Keratinocyte (primary cell): ENCODE results near the gene CCND2. TPM values are rescaled to one million over a fixed set of nuclear protein-coding genes. Genes with fewer than 3 reads are reported as not detected.
A peak's percentile ranks its signal among the peaks of the same experiment; 100 is the strongest.

Experiments
- DNase-seq: peaks from one replicate; pipeline ENCODE4 v3.0.0-alpha.2; 2011; ENCODE audit warnings: low read depth, missing footprints, low spot score
- FAIRE-seq: peaks from 2 replicates; lab custom pipeline; 2011; peaks lifted over from hg19 to GRCh38; lab: Jason Lieb, UNC
- H2AFZ ChIP-seq: 2 replicates; pipeline ENCODE4 v1.6.0; 2012; ENCODE audit warnings: low read length, control low read depth, inconsistent platforms; ENCODE audit not compliant: control insufficient read depth
- H3K27ac ChIP-seq: 2 replicates; pipeline ENCODE4 v1.5.1; 2011; ENCODE audit warnings: low read length; ENCODE audit not compliant: control insufficient read depth, insufficient read depth
- H3K27me3 ChIP-seq: 3 replicates; pipeline ENCODE4 v1.6.0; 2011; ENCODE audit warnings: low read length; ENCODE audit not compliant: control insufficient read depth, insufficient read depth; ENCODE audit errors: extremely low read depth
- H3K36me3 ChIP-seq, 2 experiments: 2 replicates in 1 of 2; 3 replicates in 1 of 2; pipeline ENCODE4 v1.5.1; 2011; ENCODE audit warnings: low read length in 2 of 2, mild to moderate bottlenecking in 1 of 2; ENCODE audit not compliant: control insufficient read depth in 2 of 2, insufficient read depth in 2 of 2; ENCODE audit errors: extremely low read depth in 1 of 2
- H3K4me1 ChIP-seq: 3 replicates; pipeline ENCODE4 v1.5.1; 2011; ENCODE audit warnings: low read length; ENCODE audit not compliant: control insufficient read depth, insufficient read depth; ENCODE audit errors: extremely low read depth
- H3K4me2 ChIP-seq: 3 replicates; pipeline ENCODE4 v1.6.0; 2011; ENCODE audit warnings: low read depth, low read length; ENCODE audit not compliant: control insufficient read depth, insufficient read depth; ENCODE audit errors: extremely low read depth
- H3K4me3 ChIP-seq, 3 experiments: fragments of 200-600 bp in 1 of 3; sonication (generic) in 1 of 3; 2 replicates in 2 of 3; 3 replicates in 1 of 3; pipeline ENCODE4 v1.5.1; 2011 to 2016; ENCODE audit warnings: low read length in 3 of 3, mild to moderate bottlenecking in 3 of 3, control low read depth in 2 of 3, inconsistent platforms in 1 of 3, low read depth in 1 of 3, mixed read lengths in 1 of 3, mixed run types in 1 of 3, moderate library complexity in 1 of 3; ENCODE audit not compliant: control insufficient read depth in 2 of 3, insufficient read depth in 2 of 3; ENCODE audit errors: extremely low read depth in 1 of 3
- H3K79me2 ChIP-seq: 2 replicates; pipeline ENCODE4 v1.6.0; 2012; ENCODE audit warnings: low read length; ENCODE audit not compliant: control insufficient read depth, insufficient read depth
- H3K9ac ChIP-seq: 3 replicates; pipeline ENCODE4 v1.6.0; 2011; ENCODE audit warnings: low read length; ENCODE audit not compliant: control insufficient read depth, insufficient read depth; ENCODE audit errors: extremely low read depth
- H3K9me1 ChIP-seq: 3 replicates; pipeline ENCODE4 v1.6.0; 2011; ENCODE audit warnings: low read length; ENCODE audit not compliant: control insufficient read depth, insufficient read depth; ENCODE audit errors: extremely low read depth
- H3K9me3 ChIP-seq: 2 replicates; pipeline ENCODE4 v1.5.1; 2012; ENCODE audit warnings: low read depth, low read length; ENCODE audit not compliant: control insufficient read depth
- H4K20me1 ChIP-seq: 3 replicates; pipeline ENCODE4 v1.6.0; 2011; ENCODE audit warnings: low read length; ENCODE audit not compliant: control insufficient read depth, insufficient read depth; ENCODE audit errors: extremely low read depth
- CTCF ChIP-seq, 3 experiments: IDR thresholded peaks in 1 of 3; conservative IDR thresholded peaks in 1 of 3; optimal IDR thresholded peaks in 1 of 3; 2 replicates in 2 of 3; 3 replicates in 1 of 3; pipeline versions ENCODE3 to v1.5.1; 2011; ENCODE audit warnings: low read length in 3 of 3, mild to moderate bottlenecking in 3 of 3, moderate library complexity in 2 of 3, control low read depth in 1 of 3, inconsistent platforms in 1 of 3; ENCODE audit not compliant: insufficient read depth in 2 of 3; ENCODE audit errors: extremely low read depth in 1 of 3
- EZH2 ChIP-seq: IDR thresholded peaks from one replicate; pipeline ENCODE4 v1.6.1; 2012; ENCODE audit warnings: inconsistent platforms, mild to moderate bottlenecking, low read length, moderate library complexity
- dilution Hi-C: fragments of 300-500 bp; cut with MboI; formaldehyde crosslinking; loops from one replicate; pipeline ENCODE4 v1.7.0; 2020; ENCODE audit warnings: low sequenced_read_pairs; ENCODE audit not compliant: extremely low pct_ligation_motif_present
- polyA plus RNA-seq, 5 experiments: library from polyadenylated mRNA; depleted of rRNA in 3 of 5; stranded (reverse) in 3 of 5; stranded (forward) in 1 of 5; unstranded in 1 of 5; fragments of >200 nt; gene quantifications; 1 replicate in 1 of 5; 2 replicates in 3 of 5; 3 replicates in 1 of 5; pipeline versions ENCODE4 v1.2.1 to v1.2.3, GENCODE V29; 2011 to 2012; ENCODE audit warnings: missing spikeins in 2 of 5, low read depth in 1 of 5, low replicate concordance in 1 of 5

The CCND2 gene
- polyA plus RNA-seq, 1 donor (not counting 4 experiments of a cell fraction or from before 2014, with no cell fraction given): 324 TPM

DNA sequence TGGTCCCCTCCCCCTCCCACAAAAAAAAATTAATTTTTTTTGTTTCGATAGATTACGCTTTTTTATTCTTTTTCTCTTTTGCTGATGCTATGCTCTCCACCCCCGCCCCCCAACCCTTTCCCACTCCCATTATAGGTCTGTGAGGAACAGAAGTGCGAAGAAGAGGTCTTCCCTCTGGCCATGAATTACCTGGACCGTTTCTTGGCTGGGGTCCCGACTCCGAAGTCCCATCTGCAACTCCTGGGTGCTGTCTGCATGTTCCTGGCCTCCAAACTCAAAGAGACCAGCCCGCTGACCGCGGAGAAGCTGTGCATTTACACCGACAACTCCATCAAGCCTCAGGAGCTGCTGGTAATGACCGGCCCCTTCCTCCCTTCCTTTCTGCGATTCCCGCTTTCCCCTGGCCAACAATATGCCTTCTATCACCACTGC lies 2.3 kb downstream of the CCND2 start:
- Histone ChIP-seq H3K36me3 (peaks cover 35 to 51% of the 10 kb centered on the region in 2 experiments), H4K20me1 (peaks cover 43% of the 10 kb centered on the region), H2AFZ (no peak overlapping the region), H3K4me1 (peaks cover 42% of the 10 kb centered on the region), H3K79me2 (peaks cover 74% of the 10 kb centered on the region), H3K9me3 (no peaks in the 10 kb centered on the region), H3K27ac (peak overlapping the region; percentile 93), H3K4me3 (peak overlapping the region; percentile 75 to 95 (median 94)), H3K27me3 (no peaks in the 10 kb centered on the region), H3K4me2 (peak overlapping the region; percentile 88), H3K9me1 (no peaks in the 10 kb centered on the region), H3K9ac (peak overlapping the region; percentile 98)
- TF ChIP-seq CTCF (optimal IDR thresholded peaks at IDR 0.05 in 1 of 3, IDR thresholded peaks at IDR 0.05 in 1 of 3, conservative IDR thresholded peaks at IDR 0.05 in 1 of 3; ENCODE audit: extremely low read depth in 1 of 3, insufficient read depth in 2 of 3, low read length in 3 of 3): no peak
- TF ChIP-seq EZH2: no peak
- dilution Hi-C loops: no loop called here
- no peak for DNase-seq
- no peak for FAIRE-seq

DNA sequence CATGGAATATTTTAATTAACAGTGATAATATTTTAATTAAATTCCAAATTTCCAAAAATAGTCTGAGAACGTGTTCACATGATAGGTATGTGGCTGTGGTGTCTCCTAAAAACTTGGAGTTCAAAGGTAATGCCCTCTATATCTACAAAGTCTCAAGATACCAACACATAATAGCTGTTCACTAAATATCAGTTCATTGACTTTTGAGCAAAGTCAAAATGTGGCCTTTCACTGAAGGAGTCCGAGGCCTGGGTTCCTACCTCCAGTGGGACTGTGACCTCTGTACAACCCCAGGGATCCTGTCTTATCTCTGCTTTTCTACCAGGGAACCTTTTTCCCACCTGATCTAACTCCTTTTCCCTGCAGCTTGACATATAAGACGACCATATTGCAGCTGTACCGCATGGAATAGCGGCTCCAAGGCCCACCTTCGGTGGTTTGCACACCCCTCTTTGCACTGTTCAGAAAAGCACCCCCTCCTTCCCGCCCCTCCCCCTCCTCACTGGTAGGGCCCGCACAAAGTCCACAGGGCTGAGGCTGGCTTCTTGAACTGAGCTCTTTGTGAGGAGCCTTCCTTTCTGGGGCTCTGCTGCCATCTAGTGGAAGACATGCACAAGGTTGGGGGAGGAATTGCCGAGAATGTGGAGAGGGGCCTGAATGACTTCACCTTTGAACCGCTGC lies 3.1 kb downstream of the CCND2 start:
- FAIRE-seq (peak; percentile 96), DNase-seq (peak; percentile 72)
- dilution Hi-C loops: no loop called here
- Histone ChIP-seq H3K4me2 (peak overlapping the region; percentile 88), H3K4me1 (peaks cover 35% of the 10 kb centered on the region), H3K27me3 (no peaks in the 10 kb centered on the region), H2AFZ (no peak overlapping the region), H3K36me3 (peaks cover 43 to 56% of the 10 kb centered on the region in 2 experiments), H3K27ac (peak overlapping the region; percentile 93), H3K9me1 (no peaks in the 10 kb centered on the region), H3K9me3 (no peaks in the 10 kb centered on the region), H3K79me2 (peaks cover 82% of the 10 kb centered on the region), H4K20me1 (peaks cover 50% of the 10 kb centered on the region), H3K9ac (peak overlapping the region; percentile 98), H3K4me3 (peak overlapping the region; percentile 75 to 95 (median 94))
- TF ChIP-seq EZH2 (no peak), CTCF (optimal IDR thresholded peaks at IDR 0.05 in 1 of 3, IDR thresholded peaks at IDR 0.05 in 1 of 3, conservative IDR thresholded peaks at IDR 0.05 in 1 of 3; ENCODE audit: extremely low read depth in 1 of 3, insufficient read depth in 2 of 3, low read length in 3 of 3) (peak; percentile 82 to 90 (median 83))
